A673 (cell line): ENCODE results near the gene NRP2.

Experiments
- EZH2 ChIP-seq: fragments of 200-600 bp; sonication (generic); IDR thresholded peaks from 2 replicates; pipeline ENCODE4 v1.6.1; 2017; ENCODE audit warnings: borderline replicate concordance, low read depth, mild to moderate bottlenecking, mixed read lengths, antibody characterized with exemption, low read length; ENCODE audit not compliant: poor library complexity, severe bottlenecking
- TF ChIP-seq, protein P1 (sequence below): fragments of 300-800, 200-600 bp; sonication (generic); conservative IDR thresholded peaks from 2 replicates; pipeline ENCODE4 v1.5.1; 2017; ENCODE audit warnings: low read depth, mild to moderate bottlenecking, antibody characterized with exemption, low read length, moderate library complexity, mixed read lengths

GRCh38 chr2:205766779-205767359, 84.6 kb downstream of the NRP2 start:
- TF ChIP-seq, protein P1, sequence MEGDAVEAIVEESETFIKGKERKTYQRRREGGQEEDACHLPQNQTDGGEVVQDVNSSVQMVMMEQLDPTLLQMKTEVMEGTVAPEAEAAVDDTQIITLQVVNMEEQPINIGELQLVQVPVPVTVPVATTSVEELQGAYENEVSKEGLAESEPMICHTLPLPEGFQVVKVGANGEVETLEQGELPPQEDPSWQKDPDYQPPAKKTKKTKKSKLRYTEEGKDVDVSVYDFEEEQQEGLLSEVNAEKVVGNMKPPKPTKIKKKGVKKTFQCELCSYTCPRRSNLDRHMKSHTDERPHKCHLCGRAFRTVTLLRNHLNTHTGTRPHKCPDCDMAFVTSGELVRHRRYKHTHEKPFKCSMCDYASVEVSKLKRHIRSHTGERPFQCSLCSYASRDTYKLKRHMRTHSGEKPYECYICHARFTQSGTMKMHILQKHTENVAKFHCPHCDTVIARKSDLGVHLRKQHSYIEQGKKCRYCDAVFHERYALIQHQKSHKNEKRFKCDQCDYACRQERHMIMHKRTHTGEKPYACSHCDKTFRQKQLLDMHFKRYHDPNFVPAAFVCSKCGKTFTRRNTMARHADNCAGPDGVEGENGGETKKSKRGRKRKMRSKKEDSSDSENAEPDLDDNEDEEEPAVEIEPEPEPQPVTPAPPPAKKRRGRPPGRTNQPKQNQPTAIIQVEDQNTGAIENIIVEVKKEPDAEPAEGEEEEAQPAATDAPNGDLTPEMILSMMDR, result peak; percentile 88
- no peak for TF ChIP-seq EZH2
